Fibroblast of pulmonary artery (primary cell): ENCODE data around the gene P2RY2.
A peak's percentile ranks its signal among the peaks of the same experiment; 100 is the strongest.

Experiments
- DNase-seq: peaks from one replicate; pipeline ENCODE4 v3.0.0-alpha.2; 2010; ENCODE audit warnings: low read depth
- H3K4me3 ChIP-seq: replicated peaks from 2 replicates; pipeline ENCODE4 v1.5.1; 2011; ENCODE audit warnings: low read depth, mild to moderate bottlenecking, control low read depth, low read length, moderate library complexity
- CTCF ChIP-seq: IDR thresholded peaks from 2 replicates; pipeline ENCODE4 v1.5.1; 2011; ENCODE audit warnings: mild to moderate bottlenecking, control low read depth, low read length, inconsistent platforms; ENCODE audit errors: missing control alignments

The P2RY2 gene

GRCh38 chr11:73178681-73179080 lies 39.4 kb upstream of the P2RY2 start:
- no peak for TF ChIP-seq CTCF
- no peak for DNase-seq
- H3K4me3 ChIP-seq = no peak overlapping the region

- no peak for DNase-seq
- TF ChIP-seq CTCF = peak; percentile 7
- no peak overlapping the region for H3K4me3 ChIP-seq
These were observed 35.2 kb upstream of the P2RY2 start for GRCh38 chr11:73182824-73183321.

GRCh38 chr11:73184953-73185671 lies 33.0 kb upstream of the P2RY2 start:
- peak; percentile 99 for TF ChIP-seq CTCF
- DNase-seq = peak; percentile 62
- no peak overlapping the region for H3K4me3 ChIP-seq

GRCh38 chr11:73185680-73186293 lies 32.3 kb upstream of the P2RY2 start:
- no peak overlapping the region for H3K4me3 ChIP-seq
- peak; percentile 53 for DNase-seq
- TF ChIP-seq CTCF = no peak

- H3K4me3 ChIP-seq = no peak overlapping the region
- no peak for TF ChIP-seq CTCF
These were observed 31.7 kb upstream of the P2RY2 start for GRCh38 chr11:73186294-73186850.

GRCh38 chr11:73186886-73187285 lies 31.2 kb upstream of the P2RY2 start:
- TF ChIP-seq CTCF = no peak
- no peak for DNase-seq

More at GRCh38 chr11:73186294-73186850, 31.7 kb upstream of the P2RY2 start:
- no peak for DNase-seq

GRCh38 chr11:73187854-73188253 lies 30.2 kb upstream of the P2RY2 start:
- H3K4me3 ChIP-seq = no peak overlapping the region
- TF ChIP-seq CTCF = no peak
- no peak for DNase-seq

More at GRCh38 chr11:73186886-73187285, 31.2 kb upstream of the P2RY2 start:
- H3K4me3 ChIP-seq = no peak overlapping the region
